NCI-H187 (cell line): ENCODE measurements around the gene WRAP53.

Source experiments
- DNase-seq, 2 experiments: peaks; one replicate each; lab custom pipeline; 2025; lab: John Stamatoyannopoulos, UW

The WRAP53 gene

GRCh38 chr17:7709031-7709430 is 20.8 kb downstream of the WRAP53 start:
- no peak for DNase-seq

- no peak for DNase-seq
Observed at GRCh38 chr17:7710301-7710700, 22.0 kb downstream of the WRAP53 start.

DNA sequence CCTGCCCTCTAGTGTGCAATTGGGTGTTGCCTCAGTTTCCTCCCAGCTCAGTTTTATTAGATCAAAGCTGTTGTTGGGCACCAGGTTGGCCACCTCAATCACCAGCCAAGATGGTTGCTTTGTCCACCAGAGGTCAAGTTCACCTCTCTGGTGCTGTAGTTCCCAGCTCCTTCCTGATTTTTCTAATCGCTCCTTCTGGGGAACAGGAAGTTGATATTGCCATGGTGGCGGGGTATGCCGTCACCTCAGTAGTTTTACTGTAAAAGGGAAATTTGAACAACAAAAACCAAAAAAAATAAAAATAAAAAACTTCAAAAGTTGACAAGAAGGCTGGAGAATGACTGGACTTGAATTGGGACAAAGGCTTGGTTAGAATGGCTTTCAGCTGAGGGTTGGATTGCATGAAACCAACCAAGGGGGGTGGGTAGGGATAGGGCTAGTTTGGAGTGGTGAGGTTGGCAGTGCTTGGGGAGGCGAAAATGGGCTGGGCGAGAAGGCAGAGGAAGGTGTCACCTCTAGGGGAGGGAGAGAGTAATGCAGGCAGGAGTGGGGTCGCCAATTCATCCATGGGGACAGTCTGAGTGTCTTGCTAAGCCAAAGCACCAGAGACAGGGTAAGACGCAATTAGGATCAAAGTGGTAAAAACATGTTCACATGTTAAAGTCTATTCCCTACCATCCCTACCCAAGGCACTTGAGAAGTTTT is 22.9 kb downstream of the WRAP53 start:
- DNase-seq: no peak

- DNase-seq: no peak
Observed at GRCh38 chr17:7712111-7712771, 24.0 kb downstream of the WRAP53 start.

DNA sequence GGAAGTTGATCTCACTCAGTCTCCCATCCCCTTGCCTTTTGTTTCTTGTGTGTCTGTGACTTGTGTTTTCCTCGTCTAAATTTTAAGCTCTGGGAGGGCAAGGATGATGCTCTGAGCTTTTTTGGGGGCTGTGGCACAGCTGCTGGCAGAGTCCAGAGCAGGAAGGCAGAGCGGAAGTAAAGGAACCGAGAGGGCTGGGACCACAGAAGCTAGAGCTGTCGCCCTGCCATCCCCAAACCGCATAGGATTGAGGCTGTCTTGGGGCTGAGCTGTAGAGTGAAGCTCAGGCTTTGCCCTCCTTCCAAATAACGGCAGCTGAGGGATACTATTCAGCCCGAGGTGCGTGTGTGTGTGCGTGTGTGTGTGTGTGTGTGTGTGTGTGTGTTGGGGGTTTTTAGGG is 25.5 kb downstream of the WRAP53 start:
- DNase-seq: no peak

DNA sequence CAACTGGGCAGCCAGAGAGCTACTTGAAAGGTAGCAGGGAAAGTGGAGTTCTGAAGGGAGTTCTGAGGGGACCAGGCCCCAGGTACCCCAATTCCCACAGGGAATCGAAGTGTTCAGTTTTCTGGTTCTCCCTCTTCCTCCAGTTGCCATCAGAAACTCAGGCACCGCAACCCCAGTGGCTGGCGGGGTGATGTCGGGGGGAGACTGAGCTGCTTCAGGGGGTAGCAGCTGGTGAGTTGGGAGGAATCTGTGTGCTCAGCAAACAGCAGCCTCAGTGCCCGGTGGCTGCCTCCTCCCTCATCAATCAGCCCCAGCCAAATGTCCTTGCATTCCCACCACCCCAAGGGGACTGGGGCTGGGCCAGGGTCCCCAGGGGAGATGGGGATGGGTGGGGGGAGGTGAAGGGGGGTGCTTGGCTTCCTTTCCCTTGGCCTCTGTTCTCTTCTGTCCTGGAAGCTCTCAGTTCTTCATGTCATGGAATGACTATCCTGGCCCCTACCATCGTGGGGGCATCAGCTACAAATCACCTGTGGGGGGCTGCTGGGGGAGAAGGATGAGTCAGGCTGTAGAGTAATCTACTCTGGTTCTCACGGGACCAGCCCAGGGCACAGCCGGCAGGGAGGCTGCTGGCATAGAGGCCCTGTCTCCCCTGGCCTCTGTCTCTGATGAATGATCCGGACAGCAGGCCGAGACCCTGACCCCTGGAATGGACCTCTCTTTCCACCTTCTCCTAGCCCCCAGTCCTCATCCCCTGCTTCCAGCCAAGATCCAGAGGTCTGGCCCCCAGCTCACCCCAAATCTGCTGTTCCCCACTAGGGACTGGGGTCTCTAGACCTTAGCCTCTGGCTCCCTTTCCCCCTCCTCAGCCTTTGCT is 26.7 kb downstream of the WRAP53 start:
- DNase-seq: no peak

DNA sequence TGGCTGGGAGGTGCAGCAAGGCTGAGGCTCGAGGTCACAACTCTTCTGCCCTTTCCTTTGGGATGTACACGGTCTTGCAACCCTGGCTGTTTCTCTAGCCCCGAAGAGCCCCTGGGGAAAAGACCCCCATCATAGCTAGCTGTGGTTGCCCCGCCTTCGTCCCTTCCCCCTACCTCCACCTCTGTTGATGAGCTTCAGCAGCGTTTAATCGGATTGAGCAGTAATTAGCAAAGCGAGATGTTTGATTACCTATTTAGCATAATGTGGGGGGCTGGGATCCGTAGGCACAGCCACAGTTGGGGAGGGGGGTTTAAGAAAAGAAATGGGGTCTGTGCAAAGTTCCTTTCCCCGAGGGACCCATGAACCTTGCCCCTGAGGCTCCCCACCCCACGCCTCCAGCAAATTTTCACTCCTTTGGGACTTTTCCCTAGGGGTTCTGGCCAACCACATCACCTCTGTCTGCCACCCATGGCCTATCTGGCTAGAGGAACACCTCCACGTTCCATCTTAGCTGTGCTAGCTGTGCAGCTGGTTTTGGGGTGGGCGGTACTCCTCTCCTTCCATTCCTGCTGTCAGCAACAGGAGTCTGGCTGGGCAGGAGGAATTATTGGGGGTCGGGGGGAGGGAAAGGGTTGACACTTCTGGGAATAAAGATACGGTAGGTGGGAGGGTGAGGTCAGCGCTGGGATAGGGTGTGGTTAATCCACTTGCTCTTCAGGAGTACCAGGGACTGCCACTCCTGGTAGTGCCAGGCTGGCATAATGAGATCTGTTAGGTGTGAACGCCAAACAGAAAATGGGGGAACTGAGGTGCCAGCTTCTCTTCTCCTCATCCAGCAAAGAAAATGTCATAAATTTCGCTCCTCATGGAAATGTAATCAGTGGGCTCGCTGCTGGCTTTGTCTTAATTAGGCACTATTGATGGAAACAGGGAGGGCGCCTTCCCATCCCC is 27.9 kb downstream of the WRAP53 start:
- DNase-seq: no peak

GRCh38 chr17:7716901-7717755 is 28.9 kb downstream of the WRAP53 start, which contains the start of gene DNAH2:
Gene DNAH2 (plus strand): TSS chr17:7717744. CDS start chr17:7719735, 1,991 bp downstream.
- DNase-seq: peak; percentile 72 to 75

GRCh38 chr17:7717756-7718350 is 29.6 kb downstream of the WRAP53 start:
- no peak for DNase-seq

- no peak for DNase-seq
Observed at GRCh38 chr17:7719661-7720060, 31.4 kb downstream of the WRAP53 start.

DNA sequence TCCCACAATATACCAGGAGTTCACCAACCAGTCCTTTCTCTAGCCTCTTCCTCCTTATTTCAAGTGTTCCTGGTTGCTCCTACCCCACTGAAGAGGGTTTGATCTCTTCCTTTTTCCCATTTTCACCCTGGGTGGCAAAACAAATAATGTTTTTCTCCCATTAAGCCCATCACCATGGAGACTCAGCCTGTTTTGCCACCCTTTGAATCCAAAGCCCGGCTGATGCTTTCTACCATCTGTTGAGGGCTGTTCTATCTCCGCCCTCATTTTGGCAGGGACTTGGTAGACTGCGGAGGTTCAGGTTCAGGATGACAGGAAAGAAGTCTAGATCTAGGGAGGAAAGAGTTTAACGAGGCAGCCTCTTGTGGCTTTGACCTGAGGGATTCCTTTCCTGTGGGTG is 31.8 kb downstream of the WRAP53 start:
- no peak for DNase-seq

DNA sequence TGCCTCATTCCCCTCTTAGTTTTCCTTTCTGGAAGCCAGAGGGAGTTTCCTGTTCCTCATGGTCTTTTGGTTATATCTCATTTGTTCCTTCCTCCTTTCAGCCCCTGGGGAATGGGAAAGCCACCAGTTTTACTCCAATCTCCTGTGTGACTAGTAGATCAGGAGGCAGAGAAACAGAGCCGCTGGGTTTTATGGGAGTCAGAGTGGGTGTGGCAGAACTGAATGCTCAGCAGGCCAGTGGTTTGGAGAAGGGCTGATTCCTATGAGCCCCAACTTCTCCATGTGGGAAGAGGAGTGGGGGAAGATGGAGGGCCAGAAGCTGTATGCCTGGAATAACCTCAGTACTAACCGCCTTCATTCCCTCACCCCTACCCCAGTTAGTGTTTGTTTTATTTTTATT is 33.3 kb downstream of the WRAP53 start:
- no peak for DNase-seq

DNA sequence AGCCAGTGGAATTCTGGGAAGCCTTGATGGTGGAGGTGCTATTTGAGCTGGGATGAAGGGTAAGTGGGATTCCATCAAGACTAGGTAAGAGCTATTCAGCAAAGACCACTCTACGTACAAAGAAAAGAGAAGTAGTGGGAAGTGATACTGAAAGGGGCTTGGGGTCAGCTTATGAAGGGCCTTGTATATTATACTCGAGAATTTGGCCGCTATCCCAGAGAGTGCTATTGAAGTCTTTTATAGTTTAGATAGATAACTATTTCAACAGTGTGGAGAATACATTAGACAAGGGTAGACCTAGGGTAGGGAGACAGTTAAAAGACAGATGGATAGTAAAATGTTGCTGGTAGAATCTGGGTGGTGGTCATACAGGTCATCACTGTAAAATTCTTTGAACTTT is 39.6 kb downstream of the WRAP53 start:
- DNase-seq: no peak

DNA sequence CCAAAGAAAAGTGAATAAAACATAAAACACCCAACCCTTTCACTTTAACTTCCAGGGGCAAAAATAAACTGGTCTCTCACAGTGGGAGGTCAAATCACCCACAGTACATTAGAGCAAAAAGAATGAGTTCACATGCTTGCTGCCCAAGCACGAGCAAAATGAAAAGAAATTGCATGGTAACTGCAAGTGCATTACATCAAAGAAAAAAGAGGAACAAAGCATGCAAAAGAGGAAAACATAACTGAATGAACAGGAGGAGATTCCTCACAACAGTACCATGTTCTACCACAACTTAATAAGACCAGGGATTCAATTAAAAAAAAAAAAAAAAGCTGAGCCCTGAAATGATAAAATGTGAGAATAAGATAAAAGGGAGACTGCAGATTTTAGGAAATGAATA is 41.5 kb downstream of the WRAP53 start:
- DNase-seq: no peak

GRCh38 chr17:7732981-7733539 is 44.8 kb downstream of the WRAP53 start:
- DNase-seq: no peak

- no peak for DNase-seq
Observed at GRCh38 chr17:7737601-7738000, 49.3 kb downstream of the WRAP53 start.

DNA sequence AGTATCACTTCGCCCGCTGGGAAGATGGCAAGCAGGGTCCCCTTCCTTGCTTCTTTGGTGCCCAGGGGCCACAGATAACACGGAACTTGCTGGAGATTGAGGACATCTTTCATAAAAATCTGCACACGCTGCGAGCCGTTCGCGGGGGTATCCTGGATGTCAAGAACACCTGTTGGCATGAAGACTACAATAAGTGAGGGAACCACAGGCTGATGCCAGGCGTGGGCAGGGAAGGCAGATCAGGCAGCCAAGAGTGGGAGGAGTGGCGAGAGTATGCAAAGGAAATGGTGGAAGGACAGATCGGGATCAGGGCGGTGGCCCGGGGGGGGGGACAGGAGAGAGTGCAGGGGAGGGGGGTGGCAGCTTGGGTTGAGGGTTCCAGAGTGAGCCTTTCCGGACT is 51.5 kb downstream of the WRAP53 start:
- DNase-seq: no peak

- no peak for DNase-seq
Observed at GRCh38 chr17:7740481-7741001, 52.3 kb downstream of the WRAP53 start.

- DNase-seq: no peak
Observed at GRCh38 chr17:7742729-7743128, 54.5 kb downstream of the WRAP53 start.

- DNase-seq: no peak
Observed at GRCh38 chr17:7744416-7744815, 56.1 kb downstream of the WRAP53 start.
